NCI-H1436 (cell line): Measurements from ENCODE around the gene THBS3.
"Not testable (repeated sequence)": the region's sequence is repeated elsewhere in the genome, so short reads cannot be mapped to it uniquely, and the experiment has no call there.

Experiments used
- DNase-seq: peaks from one replicate; lab custom pipeline; 2025; lab: John Stamatoyannopoulos, UW

THBS3 gene

GRCh38 chr1:155207806-155208540 is at the start of gene THBS3:
Gene THBS3, minus strand, starts transcription at chr1:155207897. Its CDS starts 21 bp downstream, at chr1:155207876.
- peak; percentile 70 for DNase-seq

DNA sequence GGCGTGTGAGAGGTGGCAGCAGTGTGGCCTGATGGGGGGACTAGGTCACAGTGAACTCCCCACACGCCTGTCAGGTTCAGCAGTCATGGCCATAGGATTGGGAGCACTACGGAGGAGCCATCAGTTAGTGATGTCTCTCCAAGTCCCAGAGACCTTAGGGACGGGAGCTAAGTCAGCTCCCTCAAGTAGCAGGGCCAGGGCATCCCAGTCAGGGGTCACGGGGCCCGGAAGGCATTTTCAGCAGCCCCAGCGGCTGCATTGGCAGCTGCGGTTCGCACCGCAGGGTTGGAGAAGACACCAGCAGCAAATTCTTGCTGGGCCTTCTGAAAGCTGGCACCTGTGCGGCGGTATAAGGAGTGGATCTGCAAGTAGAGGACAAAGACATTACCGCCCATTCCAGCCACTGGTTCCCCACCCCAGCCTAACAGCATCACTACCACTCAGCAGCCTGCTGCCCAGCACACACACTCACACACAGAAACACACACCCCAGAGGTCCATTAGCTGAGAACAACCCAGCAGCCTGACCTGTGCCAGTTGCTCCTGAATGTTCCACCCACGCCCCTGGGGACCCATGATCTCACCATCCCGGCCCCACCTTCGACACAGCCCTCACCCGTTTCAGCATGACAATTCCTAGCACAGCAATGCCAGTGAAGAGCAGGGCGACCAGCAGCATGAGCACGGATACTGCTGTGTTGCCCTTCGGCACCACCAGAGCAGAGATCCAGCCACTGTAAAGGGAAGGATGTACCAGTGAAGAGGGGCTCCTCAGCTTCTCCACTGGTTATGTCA is 48.6 kb upstream of the THBS3 start:
- DNase-seq = no peak

GRCh38 chr1:155255243-155256007 is 47.7 kb upstream of the THBS3 start, which contains the start of gene ENTREP3:
Gene ENTREP3, minus strand, starts transcription at chr1:155255483. Its CDS starts 606 bp downstream, at chr1:155254877.
- DNase-seq = peak; percentile 87

- DNase-seq = peak; percentile 38
These were observed 47.1 kb upstream of the THBS3 start for GRCh38 chr1:155254714-155255242.

- DNase-seq = no peak
These were observed 46.6 kb upstream of the THBS3 start for GRCh38 chr1:155254228-155254713.

DNA sequence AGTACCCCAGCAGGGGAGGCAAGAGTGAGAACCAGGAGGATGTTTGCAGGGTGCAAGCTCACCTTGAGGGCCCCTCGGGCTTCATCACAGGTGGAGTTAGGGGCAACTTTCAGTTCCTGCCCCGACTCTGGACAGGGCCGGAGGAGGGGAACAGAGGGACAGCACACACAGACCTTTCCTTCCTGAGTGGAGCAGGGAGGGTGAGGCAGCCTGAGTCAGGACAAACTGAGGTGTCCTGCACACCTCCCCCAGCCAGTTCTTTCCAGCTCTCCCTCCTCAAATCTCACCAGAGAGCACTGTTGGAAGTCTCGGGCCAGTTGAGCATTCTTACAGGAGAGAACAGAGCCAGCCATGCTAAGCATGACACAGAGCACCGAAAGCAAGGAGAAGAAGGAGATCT is 46.1 kb upstream of the THBS3 start:
- no peak for DNase-seq

GRCh38 chr1:155253208-155253607 is 45.5 kb upstream of the THBS3 start:
- no peak for DNase-seq

DNA sequence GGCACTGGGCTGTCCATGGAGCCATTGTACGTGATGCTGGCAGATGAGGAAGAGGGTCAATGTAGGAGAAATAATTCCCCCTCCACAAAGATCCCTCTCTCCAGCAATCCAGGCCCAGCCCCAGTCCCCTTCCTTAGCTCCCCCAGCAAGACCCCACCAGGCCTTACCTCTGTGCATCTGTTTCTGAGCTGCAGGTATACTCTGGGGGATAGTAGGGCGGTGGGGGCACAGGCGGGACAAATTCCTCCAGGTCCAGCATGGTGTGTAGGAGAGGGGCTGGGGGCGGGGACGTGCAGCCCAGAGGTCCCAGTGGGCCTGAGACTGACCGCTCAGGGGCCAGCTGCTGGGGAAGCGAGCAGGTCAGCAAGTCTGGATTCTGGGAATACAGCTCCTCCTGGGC is 43.9 kb upstream of the THBS3 start:
- no peak for DNase-seq

DNA sequence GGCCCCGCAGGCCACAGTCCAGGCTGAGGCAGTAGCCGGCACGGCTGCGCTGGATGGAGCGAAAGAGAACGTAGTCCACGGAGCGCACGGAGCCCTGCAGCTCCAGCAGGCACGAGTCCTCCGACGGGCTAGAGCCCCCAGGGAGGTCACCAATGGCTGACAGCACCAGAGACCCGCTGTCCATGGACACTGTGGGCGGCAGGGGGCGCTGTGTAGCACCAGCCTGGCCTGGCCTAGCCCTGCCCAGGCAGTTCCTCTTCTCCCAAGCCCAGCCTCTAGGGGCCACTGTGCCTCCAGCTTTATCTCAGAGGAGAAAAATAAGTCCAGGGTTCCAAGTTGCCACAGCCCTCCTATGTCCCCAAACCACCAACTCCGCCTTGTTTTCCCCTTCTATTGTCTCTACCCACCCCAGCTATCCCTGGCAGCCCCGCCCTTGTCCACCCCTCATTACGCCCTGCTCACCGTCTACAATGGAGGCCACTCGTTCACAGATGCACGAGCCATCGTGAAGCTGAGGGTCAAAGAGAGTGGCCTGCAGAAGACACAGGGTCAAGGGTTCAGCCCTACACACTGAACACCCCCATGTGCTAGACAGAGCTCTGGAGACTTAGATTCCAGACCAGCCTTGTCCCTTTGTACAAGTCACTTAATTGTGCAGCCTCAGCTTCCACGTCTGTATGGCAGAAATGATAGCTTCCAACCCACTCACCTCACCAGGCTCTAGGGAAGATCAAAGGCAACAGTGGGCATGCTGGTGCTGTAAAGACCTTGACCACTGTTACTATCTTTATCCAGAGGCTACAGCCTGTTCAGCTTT is 43.1 kb upstream of the THBS3 start:
- peak; percentile 93 for DNase-seq

DNA sequence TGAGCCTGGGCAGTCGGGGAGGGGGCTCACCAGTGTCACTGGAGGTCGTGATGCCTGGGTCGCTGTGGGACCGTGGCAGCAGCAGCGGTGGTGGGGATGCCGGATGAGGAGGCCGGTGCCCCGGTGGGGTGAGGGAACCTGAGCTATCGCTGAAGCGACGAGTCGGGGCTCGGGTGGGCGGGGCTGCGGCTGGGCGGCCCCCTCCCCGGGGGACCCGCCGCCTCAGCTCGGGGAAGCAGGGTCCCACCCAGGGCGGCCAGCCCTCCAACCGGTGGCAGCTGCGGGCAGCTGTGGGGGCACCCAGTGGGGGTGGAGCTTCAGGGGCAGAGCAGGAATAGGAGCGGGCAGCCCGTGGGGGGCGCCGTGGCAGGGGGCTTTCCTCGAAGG is 42.5 kb upstream of the THBS3 start:
- DNase-seq = no peak

GRCh38 chr1:155247667-155248553 is 40.2 kb upstream of the THBS3 start:
- DNase-seq = no peak

DNA sequence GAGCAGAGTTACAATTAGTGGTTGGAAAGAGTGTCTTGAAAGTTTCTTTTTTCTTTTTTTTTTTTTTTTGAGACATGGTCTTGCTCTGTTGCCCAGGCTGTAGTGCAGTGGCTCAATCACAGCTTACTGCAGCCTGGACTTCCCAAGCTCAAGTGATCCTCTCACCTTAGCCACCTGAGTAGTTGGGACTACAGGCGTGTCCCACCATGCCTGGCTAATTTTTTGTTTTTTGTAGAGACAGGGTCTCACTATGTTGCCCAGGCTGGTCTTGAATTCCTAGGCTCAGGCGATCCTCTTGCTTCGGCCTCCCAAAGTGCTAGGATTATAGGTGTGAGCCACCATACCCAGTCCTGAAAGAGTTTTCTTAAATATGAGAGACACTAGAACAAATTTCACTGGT is 39.1 kb upstream of the THBS3 start:
- not testable (repeated sequence) for DNase-seq

DNA sequence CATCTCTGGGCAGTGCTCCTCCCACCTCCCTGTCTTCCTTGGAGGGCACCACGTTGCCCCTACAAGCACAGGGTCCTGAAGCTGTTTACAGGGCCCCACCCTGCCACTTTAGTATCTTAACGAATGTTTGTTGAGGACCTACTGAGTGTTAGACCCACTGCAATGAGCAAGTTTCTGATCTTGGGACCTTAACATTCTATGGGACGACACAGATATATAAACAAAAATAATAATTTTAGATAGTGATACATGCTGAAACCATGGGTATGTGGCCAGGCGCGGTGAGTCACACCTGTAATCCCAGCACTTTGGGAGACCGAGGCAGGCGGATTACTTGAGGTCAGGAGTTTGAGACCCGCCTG is 37.4 kb upstream of the THBS3 start:
- no peak for DNase-seq

GRCh38 chr1:155244368-155245162 is 36.9 kb upstream of the THBS3 start:
- peak; percentile 99 for DNase-seq

DNA sequence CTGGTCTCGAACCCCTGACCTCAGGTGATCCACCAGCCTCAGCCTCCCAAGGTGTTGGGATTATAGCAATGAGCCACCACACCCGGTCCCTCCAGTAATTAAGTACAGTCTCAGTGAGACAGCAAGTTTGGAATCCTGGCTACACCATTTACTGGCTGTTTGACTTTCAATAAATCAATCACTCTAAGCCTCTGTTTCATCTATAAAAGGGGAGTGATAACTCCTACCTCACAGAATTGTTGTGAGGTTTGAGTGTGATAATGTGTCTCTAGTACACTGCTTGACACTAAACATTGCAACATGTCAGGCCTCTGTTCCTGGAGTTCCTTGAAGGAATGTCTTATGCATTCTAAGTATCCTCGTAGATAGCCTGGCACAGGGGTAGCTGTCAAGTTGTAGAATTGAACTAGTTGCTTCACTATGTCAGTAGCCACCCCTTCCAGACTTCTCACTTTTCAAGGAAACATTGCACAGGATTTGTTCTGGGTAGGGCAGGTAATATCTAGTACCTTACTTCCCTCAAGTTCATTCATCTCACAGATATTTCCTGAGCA is 35.2 kb upstream of the THBS3 start:
- DNase-seq = no peak

GRCh38 chr1:155241841-155242264 is 34.2 kb upstream of the THBS3 start:
- DNase-seq = no peak

DNA sequence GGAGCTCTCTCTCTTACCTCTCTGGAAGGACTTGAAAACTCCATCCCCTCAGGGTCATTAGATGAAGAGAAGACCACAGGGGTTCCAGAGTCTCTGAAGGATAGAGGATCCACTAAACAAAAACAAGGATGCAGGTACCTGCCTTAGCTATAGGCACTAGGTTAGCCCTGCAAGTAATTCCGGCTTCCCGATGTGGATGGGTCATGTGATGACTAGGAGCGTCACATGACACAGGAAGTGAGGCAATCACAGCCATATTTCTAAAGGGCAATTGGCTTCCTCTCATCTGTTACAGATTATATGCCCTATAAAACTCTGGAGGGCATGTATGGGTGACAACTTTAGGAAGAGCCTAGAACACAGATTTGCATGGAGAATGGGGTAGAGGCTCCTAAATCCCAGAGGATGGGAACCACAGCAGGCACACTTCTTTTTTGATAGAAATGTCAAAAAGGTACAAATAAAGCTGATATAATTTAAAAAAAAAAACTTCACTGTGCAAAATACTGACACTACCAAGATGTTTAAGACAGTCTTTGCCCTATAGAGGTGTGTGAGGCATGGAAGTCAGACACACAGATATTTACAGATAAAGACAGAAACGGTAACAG is 33.5 kb upstream of the THBS3 start:
- DNase-seq = peak; percentile 64

DNA sequence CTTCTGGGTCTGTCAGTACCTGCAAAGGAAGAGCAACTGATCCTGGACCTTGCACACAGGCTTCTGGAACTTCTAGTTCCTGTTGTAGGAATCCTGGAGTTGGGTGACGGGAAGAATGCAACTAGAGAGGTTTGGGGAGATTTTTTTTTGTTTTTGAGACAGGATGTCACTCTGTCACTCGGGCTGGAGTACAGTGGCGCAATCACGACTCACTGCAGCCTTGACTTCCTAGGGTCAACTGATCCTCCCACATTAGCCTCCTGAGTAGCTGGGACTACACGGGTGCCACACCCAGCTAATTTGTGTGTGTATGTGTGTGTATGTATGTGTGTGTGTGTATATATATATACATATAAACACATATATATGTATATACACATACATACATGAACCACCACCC is 28.8 kb upstream of the THBS3 start:
- no peak for DNase-seq

GRCh38 chr1:155235375-155235774 is 27.7 kb upstream of the THBS3 start:
- DNase-seq = not testable (repeated sequence)
